Measurements from ENCODE around the gene TBRG4. TPM values are rescaled to one million over a fixed set of nuclear protein-coding genes. Genes with fewer than 3 reads are reported as not detected.

TBRG4 gene
- total RNA-seq, 1 donor from 2014 or later: 73.0 TPM

GRCh38 chr7:45140827-45141226, 29.3 kb upstream of the TBRG4 start:
- H3K27me3 Mint-ChIP-seq: peaks cover 14% of the 10 kb centered on the region
- TF ChIP-seq CTCF (IDR thresholded peaks at IDR 0.05; ENCODE audit: unreplicated experiment): no peak
- no peaks in the 10 kb centered on the region for H3K9me3 Mint-ChIP-seq (ENCODE audit: low read depth)
- no peak overlapping the region for H3K4me3 Mint-ChIP-seq (ENCODE audit: low read depth)
- no peak overlapping the region for H3K27ac Mint-ChIP-seq
- no peak for DNase-seq (ENCODE audit: low spot score, unreplicated experiment)
- H3K4me1 Mint-ChIP-seq (ENCODE audit: low read depth): no peaks in the 10 kb centered on the region
- H3K36me3 Mint-ChIP-seq (ENCODE audit: insufficient read depth): no peaks in the 10 kb centered on the region

- Mint-ChIP-seq H3K36me3 (ENCODE audit: insufficient read depth) (no peaks in the 10 kb centered on the region), H3K4me1 (ENCODE audit: low read depth) (no peaks in the 10 kb centered on the region), H3K4me3 (ENCODE audit: low read depth) (no peak overlapping the region), H3K27ac (no peak overlapping the region), H3K9me3 (ENCODE audit: low read depth) (no peaks in the 10 kb centered on the region), H3K27me3 (peaks cover 14% of the 10 kb centered on the region)
- no peak for TF ChIP-seq CTCF (IDR thresholded peaks at IDR 0.05; ENCODE audit: unreplicated experiment)
- DNase-seq (ENCODE audit: low spot score, unreplicated experiment): no peak
Observed at GRCh38 chr7:45138433-45139267, 27.2 kb upstream of the TBRG4 start.

GRCh38 chr7:45136106-45137060, 24.9 kb upstream of the TBRG4 start:
- Mint-ChIP-seq H3K4me1 (ENCODE audit: low read depth) (no peaks in the 10 kb centered on the region), H3K36me3 (ENCODE audit: insufficient read depth) (no peaks in the 10 kb centered on the region), H3K4me3 (ENCODE audit: low read depth) (no peak overlapping the region), H3K9me3 (ENCODE audit: low read depth) (no peaks in the 10 kb centered on the region), H3K27ac (no peak overlapping the region), H3K27me3 (peaks cover 14% of the 10 kb centered on the region)
- DNase-seq (ENCODE audit: low spot score, unreplicated experiment): peak; percentile 36
- TF ChIP-seq CTCF (IDR thresholded peaks at IDR 0.05; ENCODE audit: unreplicated experiment): peak; percentile 90

GRCh38 chr7:45133877-45134276, 22.4 kb upstream of the TBRG4 start:
- H3K9me3 Mint-ChIP-seq (ENCODE audit: low read depth): no peaks in the 10 kb centered on the region
- H3K36me3 Mint-ChIP-seq (ENCODE audit: insufficient read depth): no peaks in the 10 kb centered on the region
- DNase-seq (ENCODE audit: low spot score, unreplicated experiment): no peak
- no peak overlapping the region for H3K4me3 Mint-ChIP-seq (ENCODE audit: low read depth)
- no peaks in the 10 kb centered on the region for H3K4me1 Mint-ChIP-seq (ENCODE audit: low read depth)
- H3K27me3 Mint-ChIP-seq: peaks cover 10% of the 10 kb centered on the region
- no peak overlapping the region for H3K27ac Mint-ChIP-seq
- no peak for TF ChIP-seq CTCF (IDR thresholded peaks at IDR 0.05; ENCODE audit: unreplicated experiment)

GRCh38 chr7:45133352-45133751, 21.9 kb upstream of the TBRG4 start:
- Mint-ChIP-seq H3K4me3 (ENCODE audit: low read depth) (no peak overlapping the region), H3K36me3 (ENCODE audit: insufficient read depth) (no peaks in the 10 kb centered on the region), H3K4me1 (ENCODE audit: low read depth) (no peaks in the 10 kb centered on the region), H3K27ac (no peak overlapping the region), H3K9me3 (ENCODE audit: low read depth) (no peaks in the 10 kb centered on the region), H3K27me3 (peaks cover 10% of the 10 kb centered on the region)
- no peak for TF ChIP-seq CTCF (IDR thresholded peaks at IDR 0.05; ENCODE audit: unreplicated experiment)
- DNase-seq (ENCODE audit: low spot score, unreplicated experiment): no peak
